ENCODE results near the gene ARHGAP19.
A peak's percentile ranks its signal among the peaks of the same experiment; 100 is the strongest.

Gene ARHGAP19

DNA sequence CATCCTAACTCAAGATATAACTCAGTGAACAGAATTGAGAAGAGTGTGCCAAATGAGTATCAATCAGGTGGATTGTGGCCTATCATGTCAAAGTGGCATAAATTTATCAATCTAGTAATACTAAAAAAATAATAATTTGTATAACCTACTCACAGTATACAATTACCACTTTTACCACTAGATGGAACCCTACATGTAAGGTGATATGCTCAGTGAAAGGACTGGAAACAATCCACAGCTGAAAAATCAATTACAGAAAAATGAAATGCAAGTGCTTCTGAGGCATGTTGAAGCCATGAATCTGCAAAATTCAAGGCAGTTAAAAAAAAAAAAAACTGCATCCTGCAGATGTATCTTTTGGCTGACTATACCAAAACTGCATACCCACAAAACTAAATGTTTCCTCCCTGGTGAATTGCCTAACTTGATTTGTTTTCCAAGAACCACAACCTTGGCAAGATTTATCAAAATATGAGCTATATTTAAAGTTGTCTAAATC lies 13.9 kb downstream of the ARHGAP19 start (continued):
- TF ChIP-seq, protein P1, sequence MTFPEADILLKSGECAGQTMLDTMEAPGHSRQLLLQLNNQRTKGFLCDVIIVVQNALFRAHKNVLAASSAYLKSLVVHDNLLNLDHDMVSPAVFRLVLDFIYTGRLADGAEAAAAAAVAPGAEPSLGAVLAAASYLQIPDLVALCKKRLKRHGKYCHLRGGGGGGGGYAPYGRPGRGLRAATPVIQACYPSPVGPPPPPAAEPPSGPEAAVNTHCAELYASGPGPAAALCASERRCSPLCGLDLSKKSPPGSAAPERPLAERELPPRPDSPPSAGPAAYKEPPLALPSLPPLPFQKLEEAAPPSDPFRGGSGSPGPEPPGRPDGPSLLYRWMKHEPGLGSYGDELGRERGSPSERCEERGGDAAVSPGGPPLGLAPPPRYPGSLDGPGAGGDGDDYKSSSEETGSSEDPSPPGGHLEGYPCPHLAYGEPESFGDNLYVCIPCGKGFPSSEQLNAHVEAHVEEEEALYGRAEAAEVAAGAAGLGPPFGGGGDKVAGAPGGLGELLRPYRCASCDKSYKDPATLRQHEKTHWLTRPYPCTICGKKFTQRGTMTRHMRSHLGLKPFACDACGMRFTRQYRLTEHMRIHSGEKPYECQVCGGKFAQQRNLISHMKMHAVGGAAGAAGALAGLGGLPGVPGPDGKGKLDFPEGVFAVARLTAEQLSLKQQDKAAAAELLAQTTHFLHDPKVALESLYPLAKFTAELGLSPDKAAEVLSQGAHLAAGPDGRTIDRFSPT (tag by site-specific recombination; IDR thresholded peaks at IDR 0.05) = no peak
- TF ChIP-seq GLI2 (tag by site-specific recombination; IDR thresholded peaks at IDR 0.05; ENCODE audit: borderline replicate concordance, low read depth) (no peak), PRDM6 (tag by site-specific recombination; IDR thresholded peaks at IDR 0.05) (peak; percentile 92), ZNF558 (tag by site-specific recombination; IDR thresholded peaks at IDR 0.05) (peak; percentile 46; the same call in 1 of the 2 replicates), ZNF202 (tag by site-specific recombination; IDR thresholded peaks at IDR 0.05; ENCODE audit: borderline replicate concordance) (no peak), SP7 (tag by site-specific recombination; IDR thresholded peaks at IDR 0.05) (0 out of 2 replicates have a peak, but pooled peaks have one; percentile 43), ZNF112 (tag by site-specific recombination; IDR thresholded peaks at IDR 0.05) (no peak), ZNF423 (tag by site-specific recombination; IDR thresholded peaks at IDR 0.05) (no peak), ZNF155 (tag by site-specific recombination; IDR thresholded peaks at IDR 0.05) (no peak), ZNF530 (tag by site-specific recombination; IDR thresholded peaks at IDR 0.05; ENCODE audit: low read depth) (no peak), ZNF518A (tag by site-specific recombination; conservative IDR thresholded peaks at IDR 0.05; ENCODE audit: low read depth) (no peak), ZNF544 (tag by site-specific recombination; IDR thresholded peaks at IDR 0.05) (no peak), ZFP3 (tag by site-specific recombination; IDR thresholded peaks at IDR 0.05; ENCODE audit: low read depth) (no peak), RBAK (tag by site-specific recombination; IDR thresholded peaks at IDR 0.05) (no peak), ZNF670 (tag by site-specific recombination; IDR thresholded peaks at IDR 0.05; ENCODE audit: low read depth) (no peak)
- TF ChIP-seq, protein P2, sequence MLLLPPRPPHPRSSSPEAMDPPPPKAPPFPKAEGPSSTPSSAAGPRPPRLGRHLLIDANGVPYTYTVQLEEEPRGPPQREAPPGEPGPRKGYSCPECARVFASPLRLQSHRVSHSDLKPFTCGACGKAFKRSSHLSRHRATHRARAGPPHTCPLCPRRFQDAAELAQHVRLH (tag by site-specific recombination; IDR thresholded peaks at IDR 0.05) = no peak
- TF ChIP-seq, protein P3, sequence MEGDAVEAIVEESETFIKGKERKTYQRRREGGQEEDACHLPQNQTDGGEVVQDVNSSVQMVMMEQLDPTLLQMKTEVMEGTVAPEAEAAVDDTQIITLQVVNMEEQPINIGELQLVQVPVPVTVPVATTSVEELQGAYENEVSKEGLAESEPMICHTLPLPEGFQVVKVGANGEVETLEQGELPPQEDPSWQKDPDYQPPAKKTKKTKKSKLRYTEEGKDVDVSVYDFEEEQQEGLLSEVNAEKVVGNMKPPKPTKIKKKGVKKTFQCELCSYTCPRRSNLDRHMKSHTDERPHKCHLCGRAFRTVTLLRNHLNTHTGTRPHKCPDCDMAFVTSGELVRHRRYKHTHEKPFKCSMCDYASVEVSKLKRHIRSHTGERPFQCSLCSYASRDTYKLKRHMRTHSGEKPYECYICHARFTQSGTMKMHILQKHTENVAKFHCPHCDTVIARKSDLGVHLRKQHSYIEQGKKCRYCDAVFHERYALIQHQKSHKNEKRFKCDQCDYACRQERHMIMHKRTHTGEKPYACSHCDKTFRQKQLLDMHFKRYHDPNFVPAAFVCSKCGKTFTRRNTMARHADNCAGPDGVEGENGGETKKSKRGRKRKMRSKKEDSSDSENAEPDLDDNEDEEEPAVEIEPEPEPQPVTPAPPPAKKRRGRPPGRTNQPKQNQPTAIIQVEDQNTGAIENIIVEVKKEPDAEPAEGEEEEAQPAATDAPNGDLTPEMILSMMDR (tag by site-specific recombination; IDR thresholded peaks at IDR 0.05) = 0 out of 2 replicates have a peak, but pooled peaks have one; percentile 9
- TF ChIP-seq, protein P4, sequence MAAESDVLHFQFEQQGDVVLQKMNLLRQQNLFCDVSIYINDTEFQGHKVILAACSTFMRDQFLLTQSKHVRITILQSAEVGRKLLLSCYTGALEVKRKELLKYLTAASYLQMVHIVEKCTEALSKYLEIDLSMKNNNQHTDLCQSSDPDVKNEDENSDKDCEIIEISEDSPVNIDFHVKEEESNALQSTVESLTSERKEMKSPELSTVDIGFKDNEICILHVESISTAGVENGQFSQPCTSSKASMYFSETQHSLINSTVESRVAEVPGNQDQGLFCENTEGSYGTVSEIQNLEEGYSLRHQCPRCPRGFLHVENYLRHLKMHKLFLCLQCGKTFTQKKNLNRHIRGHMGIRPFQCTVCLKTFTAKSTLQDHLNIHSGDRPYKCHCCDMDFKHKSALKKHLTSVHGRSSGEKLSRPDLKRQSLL (tag by site-specific recombination; IDR thresholded peaks at IDR 0.05) = no peak
- TF ChIP-seq, protein P5, sequence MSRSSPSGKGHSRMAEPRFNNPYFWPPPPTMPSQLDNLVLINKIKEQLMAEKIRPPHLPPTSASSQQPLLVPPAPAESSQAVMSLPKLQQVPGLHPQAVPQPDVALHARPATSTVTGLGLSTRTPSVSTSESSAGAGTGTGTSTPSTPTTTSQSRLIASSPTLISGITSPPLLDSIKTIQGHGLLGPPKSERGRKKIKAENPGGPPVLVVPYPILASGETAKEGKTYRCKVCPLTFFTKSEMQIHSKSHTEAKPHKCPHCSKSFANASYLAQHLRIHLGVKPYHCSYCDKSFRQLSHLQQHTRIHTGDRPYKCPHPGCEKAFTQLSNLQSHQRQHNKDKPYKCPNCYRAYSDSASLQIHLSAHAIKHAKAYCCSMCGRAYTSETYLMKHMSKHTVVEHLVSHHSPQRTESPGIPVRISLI (tag by site-specific recombination; IDR thresholded peaks at IDR 0.05) = 0 out of 2 replicates have a peak, but pooled peaks have one; percentile 26
- TF ChIP-seq, protein P6, sequence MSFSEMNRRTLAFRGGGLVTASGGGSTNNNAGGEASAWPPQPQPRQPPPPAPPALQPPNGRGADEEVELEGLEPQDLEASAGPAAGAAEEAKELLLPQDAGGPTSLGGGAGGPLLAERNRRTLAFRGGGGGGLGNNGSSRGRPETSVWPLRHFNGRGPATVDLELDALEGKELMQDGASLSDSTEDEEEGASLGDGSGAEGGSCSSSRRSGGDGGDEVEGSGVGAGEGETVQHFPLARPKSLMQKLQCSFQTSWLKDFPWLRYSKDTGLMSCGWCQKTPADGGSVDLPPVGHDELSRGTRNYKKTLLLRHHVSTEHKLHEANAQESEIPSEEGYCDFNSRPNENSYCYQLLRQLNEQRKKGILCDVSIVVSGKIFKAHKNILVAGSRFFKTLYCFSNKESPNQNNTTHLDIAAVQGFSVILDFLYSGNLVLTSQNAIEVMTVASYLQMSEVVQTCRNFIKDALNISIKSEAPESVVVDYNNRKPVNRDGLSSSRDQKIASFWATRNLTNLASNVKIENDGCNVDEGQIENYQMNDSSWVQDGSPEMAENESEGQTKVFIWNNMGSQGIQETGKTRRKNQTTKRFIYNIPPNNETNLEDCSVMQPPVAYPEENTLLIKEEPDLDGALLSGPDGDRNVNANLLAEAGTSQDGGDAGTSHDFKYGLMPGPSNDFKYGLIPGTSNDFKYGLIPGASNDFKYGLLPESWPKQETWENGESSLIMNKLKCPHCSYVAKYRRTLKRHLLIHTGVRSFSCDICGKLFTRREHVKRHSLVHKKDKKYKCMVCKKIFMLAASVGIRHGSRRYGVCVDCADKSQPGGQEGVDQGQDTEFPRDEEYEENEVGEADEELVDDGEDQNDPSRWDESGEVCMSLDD (tag by site-specific recombination; IDR thresholded peaks at IDR 0.05) = no peak
